Measurements from ENCODE around the gene FAM217A. TPM values are rescaled to one million over a fixed set of nuclear protein-coding genes. Genes with fewer than 3 reads are reported as not detected.

FAM217A gene
- total RNA-seq, 4 donors from 2014 or later: not detected

DNA sequence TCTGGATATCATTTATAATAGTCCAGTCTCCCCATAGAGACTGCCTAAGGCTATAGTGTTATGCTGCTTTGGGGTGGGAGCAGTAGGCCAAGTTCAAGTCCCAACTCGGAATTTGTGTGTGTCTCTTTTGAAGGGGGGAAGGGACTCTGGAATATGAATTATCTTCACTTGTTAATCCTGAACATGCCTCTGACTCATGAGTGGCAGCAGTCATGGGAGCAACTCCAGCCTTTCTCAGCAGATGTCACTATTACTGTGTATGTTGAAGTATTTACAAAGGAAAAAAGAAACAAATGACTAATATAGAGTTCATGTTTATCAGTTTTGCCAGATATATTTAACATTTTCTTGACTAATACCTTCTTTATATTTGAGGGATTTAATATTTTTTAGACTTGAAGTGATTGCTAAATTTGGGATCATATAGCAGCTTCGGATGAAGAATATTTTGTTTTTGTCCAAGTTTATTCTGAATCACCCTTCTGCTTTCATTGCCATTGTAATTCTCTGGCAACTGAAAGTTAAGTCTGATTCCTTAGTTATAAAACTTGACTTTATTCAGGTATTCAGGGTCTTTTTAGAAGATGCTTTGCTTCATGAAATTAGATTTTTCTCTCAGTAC, 23.4 kb downstream of the FAM217A start:
- no peak overlapping the region for H3K4me3 ChIP-seq
- no peak for TF ChIP-seq POLR2A (IDR thresholded peaks at IDR 0.05)
- TF ChIP-seq, protein P1, sequence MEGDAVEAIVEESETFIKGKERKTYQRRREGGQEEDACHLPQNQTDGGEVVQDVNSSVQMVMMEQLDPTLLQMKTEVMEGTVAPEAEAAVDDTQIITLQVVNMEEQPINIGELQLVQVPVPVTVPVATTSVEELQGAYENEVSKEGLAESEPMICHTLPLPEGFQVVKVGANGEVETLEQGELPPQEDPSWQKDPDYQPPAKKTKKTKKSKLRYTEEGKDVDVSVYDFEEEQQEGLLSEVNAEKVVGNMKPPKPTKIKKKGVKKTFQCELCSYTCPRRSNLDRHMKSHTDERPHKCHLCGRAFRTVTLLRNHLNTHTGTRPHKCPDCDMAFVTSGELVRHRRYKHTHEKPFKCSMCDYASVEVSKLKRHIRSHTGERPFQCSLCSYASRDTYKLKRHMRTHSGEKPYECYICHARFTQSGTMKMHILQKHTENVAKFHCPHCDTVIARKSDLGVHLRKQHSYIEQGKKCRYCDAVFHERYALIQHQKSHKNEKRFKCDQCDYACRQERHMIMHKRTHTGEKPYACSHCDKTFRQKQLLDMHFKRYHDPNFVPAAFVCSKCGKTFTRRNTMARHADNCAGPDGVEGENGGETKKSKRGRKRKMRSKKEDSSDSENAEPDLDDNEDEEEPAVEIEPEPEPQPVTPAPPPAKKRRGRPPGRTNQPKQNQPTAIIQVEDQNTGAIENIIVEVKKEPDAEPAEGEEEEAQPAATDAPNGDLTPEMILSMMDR (IDR thresholded peaks at IDR 0.05): peak in 2 of 4 experiments; percentile 18 to 43
- H3K36me3 ChIP-seq: peaks cover 15 to 92% of the 10 kb centered on the region in 2 donors
- WGBS, 2 donors (ENCODE audit: low coverage in 1 of 2): 18 to 30% methylated on average over 2 of the region's 2 CpGs
- peaks cover 0 to 14% (median 0%) of the 10 kb centered on the region in 3 donors for H3K4me1 ChIP-seq
- no peak overlapping the region for H3K27ac ChIP-seq
- no peaks in the 10 kb centered on the region for H3K9me3 ChIP-seq
- no peaks in the 10 kb centered on the region for H3K27me3 ChIP-seq
- ATAC-seq: no peak

DNA sequence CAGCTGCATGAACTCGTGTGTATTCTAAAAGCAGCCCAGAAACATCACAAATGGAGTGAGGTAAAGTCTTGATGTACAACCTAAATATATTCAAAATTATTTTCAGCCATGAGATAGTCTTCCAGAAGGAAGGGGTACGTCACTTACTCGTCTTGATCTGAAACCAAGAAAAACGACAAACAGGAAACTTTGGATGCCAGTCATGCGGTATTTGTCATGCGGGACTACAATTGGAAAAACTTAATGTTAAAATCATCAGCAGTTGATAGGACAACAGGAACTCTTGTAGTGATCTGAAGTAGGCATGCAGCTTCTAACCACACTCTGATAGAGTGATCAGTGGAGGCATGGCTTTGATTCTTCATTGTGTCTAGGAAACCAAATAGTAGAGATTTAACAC, 29.7 kb downstream of the FAM217A start:
- TF ChIP-seq, protein P1 (IDR thresholded peaks at IDR 0.05): no peak
- TF ChIP-seq EP300 (IDR thresholded peaks at IDR 0.05) (no peak), POLR2A (IDR thresholded peaks at IDR 0.05) (no peak), POLR2AphosphoS5 (IDR thresholded peaks at IDR 0.05) (no peak)
- Histone ChIP-seq H3K4me1 (no peaks in the 10 kb centered on the region), H3K27ac (no peak overlapping the region), H3K36me3 (peaks cover 15 to 96% of the 10 kb centered on the region in 2 donors), H3K4me3 (no peak overlapping the region), H3K27me3 (no peaks in the 10 kb centered on the region), H3K9me3 (no peaks in the 10 kb centered on the region)
- ATAC-seq: no peak
- WGBS, 2 donors (ENCODE audit: low coverage in 1 of 2): 86% methylated on average over 6 of the region's 6 CpGs

DNA sequence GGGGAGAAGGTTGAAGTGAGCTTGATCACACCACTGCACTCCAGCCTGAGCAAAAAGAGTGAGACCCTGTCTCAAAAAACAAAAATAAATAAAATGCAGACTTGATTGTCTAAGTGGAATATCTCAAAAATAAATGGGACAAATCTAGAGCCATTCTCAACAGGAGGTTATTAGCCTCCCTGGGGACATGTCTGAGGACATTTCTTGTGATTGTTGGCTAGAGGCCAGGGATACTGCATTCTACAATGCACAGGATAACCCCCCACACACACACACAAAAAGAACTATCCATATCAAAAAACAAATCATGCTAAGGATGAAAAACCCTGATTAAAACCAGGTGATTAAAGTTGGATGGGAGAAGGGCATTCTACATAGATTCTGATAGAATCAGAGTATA, 37.5 kb downstream of the FAM217A start:
- Histone ChIP-seq H3K4me1 (peaks cover 0 to 11% (median 0%) of the 10 kb centered on the region in 3 donors), H3K36me3 (peaks cover 23 to 92% of the 10 kb centered on the region in 2 donors), H3K9me3 (no peaks in the 10 kb centered on the region), H3K27ac (no peak overlapping the region), H3K27me3 (no peaks in the 10 kb centered on the region), H3K4me3 (no peak overlapping the region)
- no peak for TF ChIP-seq POLR2AphosphoS5 (IDR thresholded peaks at IDR 0.05)
- TF ChIP-seq EP300 (IDR thresholded peaks at IDR 0.05): no peak
- no peak for TF ChIP-seq POLR2A (IDR thresholded peaks at IDR 0.05)
- TF ChIP-seq, protein P1 (IDR thresholded peaks at IDR 0.05): no peak
- ATAC-seq: no peak

DNA sequence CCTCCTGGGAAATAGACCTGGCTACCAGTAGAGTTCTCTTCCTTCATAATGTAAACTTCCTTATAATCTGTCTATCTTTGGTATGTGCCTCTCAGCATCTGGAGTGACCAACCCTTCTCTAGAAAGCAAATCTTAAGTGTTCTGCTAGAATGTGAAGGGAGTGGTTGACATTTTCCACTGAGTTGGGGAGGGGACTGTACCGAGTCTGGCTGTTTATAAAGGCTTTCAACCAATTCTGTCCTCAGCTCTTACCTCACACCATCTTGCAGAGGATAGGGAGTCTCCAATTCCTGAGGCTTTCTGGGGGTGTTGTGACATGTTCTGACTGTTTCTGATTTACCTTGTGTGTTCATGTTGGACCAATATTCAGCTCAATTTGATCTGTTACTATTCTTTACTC, 39.6 kb downstream of the FAM217A start:
- Histone ChIP-seq H3K36me3 (peaks cover 21 to 83% of the 10 kb centered on the region in 2 donors), H3K27ac (no peak overlapping the region), H3K9me3 (no peaks in the 10 kb centered on the region), H3K27me3 (no peaks in the 10 kb centered on the region), H3K4me3 (no peak overlapping the region), H3K4me1 (peaks cover 0 to 30% (median 0%) of the 10 kb centered on the region in 3 donors)
- 40% methylated on average over 1 of the region's 1 CpG; no CpG with 5 or more reads in 1 of the 2 donors for WGBS, 2 donors (ENCODE audit: low coverage in 1 of 2)
- no peak for ATAC-seq
- TF ChIP-seq, protein P1 (IDR thresholded peaks at IDR 0.05): no peak
- no peak for TF ChIP-seq POLR2AphosphoS5 (IDR thresholded peaks at IDR 0.05)
- TF ChIP-seq POLR2A (IDR thresholded peaks at IDR 0.05): no peak
- TF ChIP-seq EP300 (IDR thresholded peaks at IDR 0.05): no peak

DNA sequence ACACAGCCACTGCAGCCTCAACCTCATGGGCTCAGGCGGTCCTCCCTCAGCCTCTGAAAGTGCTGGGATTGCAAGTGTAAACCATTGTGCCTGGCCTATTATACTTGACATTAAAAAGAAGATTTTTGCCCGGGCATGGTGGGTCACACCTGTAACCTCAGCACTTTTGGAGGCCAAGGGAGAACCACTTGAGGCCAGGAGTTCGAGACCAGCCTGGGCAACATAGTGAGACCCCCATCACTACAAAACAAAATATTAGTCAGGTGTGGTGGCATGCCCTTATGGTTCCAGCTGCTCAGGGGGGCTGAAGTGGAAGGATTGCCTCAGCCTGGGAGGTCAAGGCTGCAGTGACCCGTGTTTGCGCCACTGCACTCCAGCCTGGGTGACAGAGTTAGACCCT, 42.4 kb downstream of the FAM217A start:
- H3K9me3 ChIP-seq: no peaks in the 10 kb centered on the region
- no peak overlapping the region for H3K4me3 ChIP-seq
- H3K36me3 ChIP-seq: peaks cover 8 to 64% of the 10 kb centered on the region in 2 donors
- H3K27ac ChIP-seq: no peak overlapping the region
- WGBS, 2 donors (ENCODE audit: low coverage in 1 of 2): 92 to 100% methylated on average over 1 to 2 of the region's 5 CpGs
- no peaks in the 10 kb centered on the region for H3K27me3 ChIP-seq
- TF ChIP-seq POLR2A (IDR thresholded peaks at IDR 0.05): no peak
- TF ChIP-seq, protein P1 (IDR thresholded peaks at IDR 0.05): no peak
- TF ChIP-seq EP300 (IDR thresholded peaks at IDR 0.05): no peak
- no peak for TF ChIP-seq POLR2AphosphoS5 (IDR thresholded peaks at IDR 0.05)
- H3K4me1 ChIP-seq: peaks cover 0 to 54% (median 3%) of the 10 kb centered on the region in 3 donors
- no peak for ATAC-seq

All from gastroesophageal sphincter (tissue), 4 donors.